ENCODE data around the gene DNPEP. TPM values are rescaled to one million over a fixed set of nuclear protein-coding genes. Genes with fewer than 3 reads are reported as not detected.

DNPEP gene
- total RNA-seq, 1 experiment from 2014 or later = 69.2 TPM

DNA sequence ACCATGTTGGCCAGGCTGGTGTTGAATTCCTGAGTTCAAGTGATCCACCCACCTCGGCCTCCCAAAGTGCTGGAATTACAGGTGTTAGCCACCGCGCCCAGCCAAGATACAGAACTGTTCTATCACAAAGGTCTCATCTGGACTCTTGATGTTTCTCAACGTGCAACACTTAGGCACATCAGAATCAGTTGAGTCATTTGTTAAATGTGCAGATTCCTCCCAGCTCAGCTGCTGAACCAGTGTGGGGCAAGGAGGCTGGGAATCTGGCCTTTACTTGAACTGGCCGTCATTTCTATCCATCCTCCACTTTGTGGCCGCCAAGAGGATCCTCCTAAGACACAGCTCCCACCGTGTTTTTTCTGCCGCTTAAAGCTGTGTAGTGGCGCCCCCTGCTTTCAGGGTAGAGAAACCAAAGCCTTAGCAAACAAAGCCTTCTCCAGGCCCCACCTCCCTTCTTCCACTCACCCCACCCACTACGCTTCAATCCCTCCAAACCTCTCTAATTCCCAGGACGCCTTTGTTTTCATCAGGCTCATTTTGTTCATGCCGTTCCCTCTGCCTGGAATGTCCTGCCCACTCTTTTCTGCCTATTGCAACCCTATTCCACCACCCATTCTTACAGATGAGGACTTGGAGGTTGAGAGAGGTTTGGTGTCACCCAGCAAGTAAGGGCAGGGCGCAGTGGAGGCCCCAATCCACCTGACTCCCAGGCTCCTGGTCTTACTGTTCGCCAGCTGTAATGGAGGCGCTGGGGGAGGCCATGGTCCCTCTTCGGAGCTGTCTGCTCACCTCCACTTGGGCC, 46.2 kb upstream of the DNPEP start:
- TF ChIP-seq, protein P1, sequence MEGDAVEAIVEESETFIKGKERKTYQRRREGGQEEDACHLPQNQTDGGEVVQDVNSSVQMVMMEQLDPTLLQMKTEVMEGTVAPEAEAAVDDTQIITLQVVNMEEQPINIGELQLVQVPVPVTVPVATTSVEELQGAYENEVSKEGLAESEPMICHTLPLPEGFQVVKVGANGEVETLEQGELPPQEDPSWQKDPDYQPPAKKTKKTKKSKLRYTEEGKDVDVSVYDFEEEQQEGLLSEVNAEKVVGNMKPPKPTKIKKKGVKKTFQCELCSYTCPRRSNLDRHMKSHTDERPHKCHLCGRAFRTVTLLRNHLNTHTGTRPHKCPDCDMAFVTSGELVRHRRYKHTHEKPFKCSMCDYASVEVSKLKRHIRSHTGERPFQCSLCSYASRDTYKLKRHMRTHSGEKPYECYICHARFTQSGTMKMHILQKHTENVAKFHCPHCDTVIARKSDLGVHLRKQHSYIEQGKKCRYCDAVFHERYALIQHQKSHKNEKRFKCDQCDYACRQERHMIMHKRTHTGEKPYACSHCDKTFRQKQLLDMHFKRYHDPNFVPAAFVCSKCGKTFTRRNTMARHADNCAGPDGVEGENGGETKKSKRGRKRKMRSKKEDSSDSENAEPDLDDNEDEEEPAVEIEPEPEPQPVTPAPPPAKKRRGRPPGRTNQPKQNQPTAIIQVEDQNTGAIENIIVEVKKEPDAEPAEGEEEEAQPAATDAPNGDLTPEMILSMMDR (conservative IDR thresholded peaks at IDR 0.05; ENCODE audit: low read depth, low read length) = peak; percentile 64
- no peak for TF ChIP-seq EZH2 (IDR thresholded peaks at IDR 0.05; ENCODE audit: borderline replicate concordance, low read depth, low read length, poor library complexity, severe bottlenecking)
- H3K27me3 ChIP-seq (replicated peaks; ENCODE audit: insufficient read depth, low read depth, low read length, poor library complexity) = no peaks in the 10 kb centered on the region
- POLR2A ChIA-PET (ENCODE audit: low non-redundant PET) = no interaction called here
- peak; percentile 68 for DNase-seq (ENCODE audit: low spot score)
- intact Hi-C loops (cut with micrococcal nuclease; ENCODE audit: unreplicated experiment) = no loop called here
- H3K4me3 ChIP-seq (ENCODE audit: low read depth, low read length, poor library complexity, severe bottlenecking) = no peak overlapping the region
- CTCF ChIA-PET = interaction anchor here (1.0 kb wide), 1 partner anchor 31 kb away, joined by 5 read pairs; no protein-coding TSS in a partner anchor
- no peak overlapping the region for H3K27ac ChIP-seq (ENCODE audit: low read depth, low read length, poor library complexity, severe bottlenecking)
- H3K4me1 ChIP-seq (ENCODE audit: insufficient read depth, low read length, poor library complexity, severe bottlenecking) = peaks cover 4% of the 10 kb centered on the region
- no peaks in the 10 kb centered on the region for H3K9me3 ChIP-seq (ENCODE audit: low read depth, low read length, poor library complexity, severe bottlenecking)
- no TSS peak for BruUV-seq (replicated peaks)
- H3K36me3 ChIP-seq (ENCODE audit: insufficient read depth, low read length, poor library complexity, severe bottlenecking) = no peaks in the 10 kb centered on the region

DNA sequence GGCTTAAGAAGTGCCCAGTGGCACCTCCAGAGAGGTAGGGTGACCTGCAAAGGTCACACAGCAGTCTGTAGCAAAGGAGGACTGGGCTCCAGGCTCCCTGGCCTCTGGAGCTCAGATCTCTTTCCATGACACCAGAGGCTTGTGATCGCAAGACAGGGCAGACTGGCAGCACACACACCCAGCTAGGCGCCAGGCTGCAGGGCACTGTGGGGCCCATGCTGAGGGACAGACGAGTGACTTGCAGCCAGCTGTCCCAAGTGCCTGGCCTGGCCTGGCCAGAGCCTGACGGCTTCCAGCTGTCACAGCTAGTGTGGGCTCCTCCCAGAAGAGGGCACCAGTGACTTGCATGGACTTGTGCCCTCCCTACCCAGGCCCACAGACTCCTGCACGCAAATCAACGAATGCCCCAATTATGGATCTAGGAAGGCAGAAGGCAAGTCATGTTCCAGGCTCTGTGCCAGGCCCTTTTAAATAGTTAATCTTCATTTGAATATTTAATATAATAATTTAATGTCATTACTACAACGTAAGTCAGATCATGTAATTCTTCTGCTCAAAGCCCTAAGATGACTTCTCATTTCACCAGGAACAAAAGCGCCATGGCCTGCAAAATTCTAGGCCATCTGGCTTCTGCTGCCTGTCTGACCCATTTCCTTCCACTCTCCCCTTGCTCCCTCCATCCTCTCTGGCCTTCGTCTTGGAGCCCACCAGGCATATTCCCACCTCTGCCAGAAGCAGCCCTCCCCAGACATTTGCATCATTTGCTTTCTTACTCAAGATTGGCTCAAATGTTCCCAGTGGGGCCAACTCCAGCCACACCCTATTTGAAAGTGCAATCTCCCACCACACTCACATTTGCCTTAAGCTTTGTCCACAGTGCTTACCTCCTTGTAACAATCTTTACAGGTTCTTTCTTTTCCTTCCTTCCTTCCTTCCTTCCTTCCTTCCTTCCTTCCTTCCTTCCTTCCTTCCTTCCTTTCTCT, 43.2 kb upstream of the DNPEP start:
- no peaks in the 10 kb centered on the region for H3K9me3 ChIP-seq (ENCODE audit: low read depth, low read length, poor library complexity, severe bottlenecking)
- peaks cover 4% of the 10 kb centered on the region for H3K4me1 ChIP-seq (ENCODE audit: insufficient read depth, low read length, poor library complexity, severe bottlenecking)
- no TSS peak for BruUV-seq (replicated peaks)
- ChIA-PET POLR2A (ENCODE audit: low non-redundant PET) (no interaction called here), CTCF (interaction anchor here (0.6 to 1.5 kb wide), 4 partner anchors 9 to 99 kb away, joined by 3 to 10 read pairs (median 5); no protein-coding TSS in a partner anchor)
- H3K36me3 ChIP-seq (ENCODE audit: insufficient read depth, low read length, poor library complexity, severe bottlenecking) = no peaks in the 10 kb centered on the region
- H3K27me3 ChIP-seq (replicated peaks; ENCODE audit: insufficient read depth, low read depth, low read length, poor library complexity) = no peaks in the 10 kb centered on the region
- intact Hi-C loops (cut with micrococcal nuclease; ENCODE audit: unreplicated experiment) = no loop called here
- peak; percentile 31 for DNase-seq (ENCODE audit: low spot score)
- no peak overlapping the region for H3K4me3 ChIP-seq (ENCODE audit: low read depth, low read length, poor library complexity, severe bottlenecking)
- no peak for TF ChIP-seq EZH2 (IDR thresholded peaks at IDR 0.05; ENCODE audit: borderline replicate concordance, low read depth, low read length, poor library complexity, severe bottlenecking)
- TF ChIP-seq, protein P1 (conservative IDR thresholded peaks at IDR 0.05; ENCODE audit: low read depth, low read length) = peak; percentile 33; the same call in 1 of the 2 replicates
- no peak overlapping the region for H3K27ac ChIP-seq (ENCODE audit: low read depth, low read length, poor library complexity, severe bottlenecking)

DNA sequence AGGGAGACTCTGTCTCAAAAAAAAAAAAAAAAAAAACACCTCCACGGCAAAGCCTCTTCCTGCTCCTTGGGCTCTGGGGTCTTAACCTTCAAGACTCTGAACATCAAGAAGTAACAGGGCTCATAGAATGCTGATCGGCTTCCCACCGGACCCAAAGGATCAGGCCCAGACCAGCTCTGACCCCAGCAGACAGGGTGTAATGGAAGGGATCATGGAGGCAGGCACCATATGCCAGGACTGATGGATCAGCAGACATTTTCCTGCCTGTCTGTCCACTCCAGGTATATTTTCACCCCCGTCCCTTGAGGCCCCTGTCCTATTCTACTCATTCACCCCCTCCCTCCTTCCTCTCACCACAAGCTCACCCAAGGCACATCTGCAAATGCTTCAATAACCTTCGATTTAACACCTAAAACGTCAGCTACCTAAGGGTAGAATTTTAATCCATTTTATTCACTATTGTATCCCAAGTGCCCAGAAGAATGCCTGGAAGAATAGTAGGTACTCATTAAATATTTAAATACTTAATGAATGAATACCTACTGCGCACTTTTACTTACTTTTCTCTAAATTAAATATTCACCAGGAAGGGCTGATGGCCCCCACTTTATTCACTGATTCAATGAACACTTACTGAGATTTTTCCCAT, 42.4 kb upstream of the DNPEP start:
- Histone ChIP-seq H3K27ac (ENCODE audit: low read depth, low read length, poor library complexity, severe bottlenecking) (no peak overlapping the region), H3K27me3 (replicated peaks; ENCODE audit: insufficient read depth, low read depth, low read length, poor library complexity) (no peaks in the 10 kb centered on the region), H3K4me3 (ENCODE audit: low read depth, low read length, poor library complexity, severe bottlenecking) (no peak overlapping the region), H3K36me3 (ENCODE audit: insufficient read depth, low read length, poor library complexity, severe bottlenecking) (no peaks in the 10 kb centered on the region), H3K9me3 (ENCODE audit: low read depth, low read length, poor library complexity, severe bottlenecking) (no peaks in the 10 kb centered on the region), H3K4me1 (ENCODE audit: insufficient read depth, low read length, poor library complexity, severe bottlenecking) (peaks cover 4% of the 10 kb centered on the region)
- BruUV-seq (replicated peaks) = no TSS peak
- intact Hi-C loops (cut with micrococcal nuclease; ENCODE audit: unreplicated experiment) = no loop called here
- TF ChIP-seq, protein P1 (conservative IDR thresholded peaks at IDR 0.05; ENCODE audit: low read depth, low read length) = no peak
- TF ChIP-seq EZH2 (IDR thresholded peaks at IDR 0.05; ENCODE audit: borderline replicate concordance, low read depth, low read length, poor library complexity, severe bottlenecking) = no peak
- ChIA-PET CTCF (interaction anchor here (0.6 to 1.5 kb wide), 4 partner anchors 10 to 100 kb away, joined by 3 to 10 read pairs (median 5); no protein-coding TSS in a partner anchor), POLR2A (ENCODE audit: low non-redundant PET) (no interaction called here)
- DNase-seq (ENCODE audit: low spot score) = no peak

Measured in A673 (cell line).